Prostate gland (tissue), 2 donors: ENCODE results near the gene CCIN.

Experiments
- POLR2A ChIP-seq: fragments of 450-650 bp; IDR thresholded peaks from one replicate; pipeline ENCODE4 v1.6.1; 2016; ENCODE audit warnings: antibody characterized with exemption, mild to moderate bottlenecking
- POLR2AphosphoS5 ChIP-seq: sonication (generic); formaldehyde crosslinking; IDR thresholded peaks from one replicate; pipeline ENCODE4 v1.6.1; 2017; ENCODE audit warnings: antibody characterized with exemption
- TF ChIP-seq, protein P1 (sequence below), 4 experiments: fragments of 200-600 bp in 2 of 4; fragments of 450-650 bp in 2 of 4; sonication (generic) in 2 of 4; IDR thresholded peaks; 1 replicate in 3 of 4; 2 replicates in 1 of 4; pipeline ENCODE4 v1.5.1; 2016 to 2019; ENCODE audit warnings: antibody characterized with exemption in 4 of 4, mild to moderate bottlenecking in 2 of 4, moderate library complexity in 2 of 4

DNA sequence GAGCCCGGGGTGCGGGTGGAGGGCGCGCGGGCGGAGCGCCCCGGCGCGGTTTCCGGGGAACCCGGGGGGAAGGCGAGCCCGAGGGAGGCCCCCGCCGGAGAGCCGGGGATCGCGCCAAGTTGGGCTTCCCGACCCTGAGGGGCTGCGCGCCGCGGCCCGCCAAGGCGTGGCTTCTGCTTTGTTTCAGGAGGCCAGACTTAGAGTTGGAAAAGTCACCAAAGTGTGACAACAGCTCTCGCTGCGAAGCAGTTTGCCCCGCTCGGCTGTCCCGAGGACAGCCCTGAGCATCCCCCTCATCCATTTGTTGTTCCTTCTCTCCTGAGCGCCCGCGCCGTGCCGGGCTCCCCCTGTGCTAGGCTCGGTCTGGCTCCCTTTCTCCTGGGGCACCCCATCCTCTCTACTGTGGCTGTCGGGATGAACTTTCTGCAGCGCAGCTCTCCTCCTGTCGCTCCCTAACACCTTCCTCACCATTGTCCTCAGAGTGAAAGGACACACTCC lies 32.2 kb upstream of the CCIN start:
- TF ChIP-seq POLR2AphosphoS5 (no peak), POLR2A (no peak)
- TF ChIP-seq, protein P1, sequence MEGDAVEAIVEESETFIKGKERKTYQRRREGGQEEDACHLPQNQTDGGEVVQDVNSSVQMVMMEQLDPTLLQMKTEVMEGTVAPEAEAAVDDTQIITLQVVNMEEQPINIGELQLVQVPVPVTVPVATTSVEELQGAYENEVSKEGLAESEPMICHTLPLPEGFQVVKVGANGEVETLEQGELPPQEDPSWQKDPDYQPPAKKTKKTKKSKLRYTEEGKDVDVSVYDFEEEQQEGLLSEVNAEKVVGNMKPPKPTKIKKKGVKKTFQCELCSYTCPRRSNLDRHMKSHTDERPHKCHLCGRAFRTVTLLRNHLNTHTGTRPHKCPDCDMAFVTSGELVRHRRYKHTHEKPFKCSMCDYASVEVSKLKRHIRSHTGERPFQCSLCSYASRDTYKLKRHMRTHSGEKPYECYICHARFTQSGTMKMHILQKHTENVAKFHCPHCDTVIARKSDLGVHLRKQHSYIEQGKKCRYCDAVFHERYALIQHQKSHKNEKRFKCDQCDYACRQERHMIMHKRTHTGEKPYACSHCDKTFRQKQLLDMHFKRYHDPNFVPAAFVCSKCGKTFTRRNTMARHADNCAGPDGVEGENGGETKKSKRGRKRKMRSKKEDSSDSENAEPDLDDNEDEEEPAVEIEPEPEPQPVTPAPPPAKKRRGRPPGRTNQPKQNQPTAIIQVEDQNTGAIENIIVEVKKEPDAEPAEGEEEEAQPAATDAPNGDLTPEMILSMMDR (IDR thresholded peaks at IDR 0.05), result no peak
